HFF-Myc (cell line): ENCODE measurements around the gene HES5.

ENCODE experiments used
- DNase-seq: peaks from one replicate; pipeline ENCODE4 v3.0.0-alpha.2; 2011; ENCODE audit warnings: low read depth; ENCODE audit errors: extremely low read depth
- H3K4me3 ChIP-seq: replicated peaks from 2 replicates; pipeline ENCODE4 v1.5.1; 2011; ENCODE audit warnings: low read depth, mild to moderate bottlenecking, control low read depth, low read length
- TF ChIP-seq, protein P1 (sequence below): IDR thresholded peaks from 2 replicates; pipeline ENCODE4 v1.5.1; 2012; ENCODE audit warnings: mild to moderate bottlenecking, low read depth, low read length, control low read depth; ENCODE audit errors: missing control alignments

Gene HES5

DNA sequence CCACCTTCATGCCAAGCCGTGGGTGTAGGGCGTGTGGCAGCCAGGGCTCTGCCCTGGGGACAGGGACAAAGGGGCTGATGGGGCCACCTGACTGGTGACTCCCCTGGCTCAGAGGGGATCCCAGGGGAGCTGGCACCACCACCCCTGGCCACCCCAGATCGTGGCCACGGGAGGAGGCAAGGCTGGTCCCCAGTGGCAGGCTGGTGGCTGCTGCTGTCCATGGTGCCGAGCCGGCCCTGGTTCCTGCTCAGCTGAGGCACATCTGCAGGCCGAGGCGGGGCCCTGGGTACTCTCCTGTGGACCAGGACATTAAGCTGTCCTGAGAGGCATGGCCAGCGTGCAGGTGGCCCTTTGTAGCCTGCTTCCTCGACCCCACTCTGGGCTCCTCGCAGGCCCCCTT lies 47.5 kb downstream of the HES5 start:
- DNase-seq: no peak
- H3K4me3 ChIP-seq: no peak overlapping the region
- TF ChIP-seq, protein P1, sequence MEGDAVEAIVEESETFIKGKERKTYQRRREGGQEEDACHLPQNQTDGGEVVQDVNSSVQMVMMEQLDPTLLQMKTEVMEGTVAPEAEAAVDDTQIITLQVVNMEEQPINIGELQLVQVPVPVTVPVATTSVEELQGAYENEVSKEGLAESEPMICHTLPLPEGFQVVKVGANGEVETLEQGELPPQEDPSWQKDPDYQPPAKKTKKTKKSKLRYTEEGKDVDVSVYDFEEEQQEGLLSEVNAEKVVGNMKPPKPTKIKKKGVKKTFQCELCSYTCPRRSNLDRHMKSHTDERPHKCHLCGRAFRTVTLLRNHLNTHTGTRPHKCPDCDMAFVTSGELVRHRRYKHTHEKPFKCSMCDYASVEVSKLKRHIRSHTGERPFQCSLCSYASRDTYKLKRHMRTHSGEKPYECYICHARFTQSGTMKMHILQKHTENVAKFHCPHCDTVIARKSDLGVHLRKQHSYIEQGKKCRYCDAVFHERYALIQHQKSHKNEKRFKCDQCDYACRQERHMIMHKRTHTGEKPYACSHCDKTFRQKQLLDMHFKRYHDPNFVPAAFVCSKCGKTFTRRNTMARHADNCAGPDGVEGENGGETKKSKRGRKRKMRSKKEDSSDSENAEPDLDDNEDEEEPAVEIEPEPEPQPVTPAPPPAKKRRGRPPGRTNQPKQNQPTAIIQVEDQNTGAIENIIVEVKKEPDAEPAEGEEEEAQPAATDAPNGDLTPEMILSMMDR: no peak

DNA sequence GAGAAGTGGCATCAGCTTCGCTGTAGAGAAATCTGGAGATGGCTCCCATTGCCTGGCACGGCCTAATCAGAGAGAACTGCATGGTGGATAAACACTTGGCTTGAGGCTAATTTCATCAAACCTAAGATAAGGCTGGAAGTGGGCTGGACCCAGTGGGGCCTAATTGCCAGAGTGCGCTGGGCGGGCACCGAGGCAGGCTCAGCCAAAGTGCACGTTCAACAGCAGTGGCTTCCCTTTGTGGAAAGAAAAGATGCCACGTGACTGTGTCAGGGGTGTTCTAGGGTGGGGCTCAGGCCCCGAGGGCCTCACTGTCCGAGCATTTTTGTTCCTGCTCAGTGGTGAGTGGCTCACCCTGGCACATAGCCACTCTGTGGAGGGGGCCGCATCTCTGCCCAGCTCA lies 48.2 kb downstream of the HES5 start:
- DNase-seq: no peak
- TF ChIP-seq, protein P1: no peak
- H3K4me3 ChIP-seq: no peak overlapping the region

DNA sequence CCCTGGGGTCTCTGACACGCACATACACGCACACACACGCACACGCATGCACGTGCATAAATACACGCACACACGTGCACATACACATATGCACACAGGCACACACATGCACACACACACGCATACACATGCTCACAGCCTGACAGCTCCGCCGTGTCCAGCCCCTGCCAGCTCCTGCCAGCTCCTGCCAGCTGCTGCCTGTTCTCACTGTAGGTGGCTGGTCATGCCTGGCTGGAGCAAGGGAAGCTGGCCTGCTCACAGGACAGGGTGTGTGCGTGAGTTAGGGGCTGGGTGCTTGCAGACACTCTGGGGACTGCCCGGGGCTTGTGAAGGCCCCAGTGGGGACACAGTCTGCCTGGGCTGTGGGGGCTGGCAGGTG lies 49.1 kb downstream of the HES5 start:
- TF ChIP-seq, protein P1: no peak
- DNase-seq: no peak
- no peak overlapping the region for H3K4me3 ChIP-seq

DNA sequence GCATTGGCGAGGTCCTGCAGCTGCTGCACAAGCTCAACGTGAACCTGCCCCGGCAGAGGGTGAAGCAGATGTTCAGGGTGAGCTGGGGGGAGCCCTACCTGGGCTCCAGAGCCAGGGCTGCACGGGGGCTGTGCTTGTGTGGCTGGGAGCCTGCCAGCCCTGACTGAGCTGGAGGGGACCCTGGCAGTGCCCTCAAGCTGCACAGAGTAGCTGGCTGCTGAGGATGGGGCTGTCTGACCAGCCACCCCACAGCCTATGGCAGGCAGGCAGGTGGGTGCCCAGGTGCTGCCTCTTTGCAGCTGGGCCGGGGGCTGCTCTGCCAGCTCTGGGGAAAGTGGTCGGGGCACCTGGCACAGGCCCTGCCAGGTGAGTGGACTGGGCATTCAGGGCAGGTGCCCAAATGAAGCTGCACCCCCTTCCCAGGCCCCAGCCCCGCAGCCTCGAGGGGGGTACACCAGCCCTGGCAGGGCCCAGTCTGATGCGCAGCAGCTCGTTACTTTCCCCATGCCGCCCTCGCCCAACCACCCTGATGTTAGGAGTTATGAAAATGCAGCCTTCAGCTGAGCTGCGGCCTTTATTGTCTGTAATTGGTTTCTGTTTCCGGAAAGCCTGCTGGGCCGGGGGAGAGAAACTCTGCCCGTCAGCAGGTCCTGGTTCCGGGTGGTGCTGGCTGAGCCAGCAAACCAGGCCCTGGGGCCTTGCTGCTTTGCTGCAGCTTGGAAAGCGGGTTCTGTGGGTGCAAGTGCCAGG lies 49.7 kb downstream of the HES5 start:
- no peak for DNase-seq
- H3K4me3 ChIP-seq: no peak overlapping the region
- TF ChIP-seq, protein P1: no peak

DNA sequence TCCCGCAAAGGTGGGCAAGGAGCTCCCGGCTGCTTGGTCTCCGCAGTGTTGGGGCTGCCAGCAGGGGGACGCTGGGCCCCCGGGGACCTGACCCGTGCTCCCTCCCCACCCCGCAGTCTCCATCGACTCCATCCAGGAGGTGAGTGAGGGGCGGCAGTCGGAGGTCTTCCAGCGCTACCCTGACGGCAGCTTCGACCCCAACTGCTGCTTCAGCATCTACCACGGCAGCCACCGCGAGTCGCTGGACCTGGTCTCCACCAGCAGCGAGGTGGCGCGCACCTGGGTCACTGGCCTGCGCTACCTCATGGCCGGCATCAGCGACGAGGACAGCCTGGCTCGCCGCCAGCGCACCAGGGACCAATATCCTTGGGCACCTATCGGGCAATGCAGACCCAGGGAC lies 50.4 kb downstream of the HES5 start:
- H3K4me3 ChIP-seq: no peak overlapping the region
- TF ChIP-seq, protein P1: no peak
- no peak for DNase-seq

DNA sequence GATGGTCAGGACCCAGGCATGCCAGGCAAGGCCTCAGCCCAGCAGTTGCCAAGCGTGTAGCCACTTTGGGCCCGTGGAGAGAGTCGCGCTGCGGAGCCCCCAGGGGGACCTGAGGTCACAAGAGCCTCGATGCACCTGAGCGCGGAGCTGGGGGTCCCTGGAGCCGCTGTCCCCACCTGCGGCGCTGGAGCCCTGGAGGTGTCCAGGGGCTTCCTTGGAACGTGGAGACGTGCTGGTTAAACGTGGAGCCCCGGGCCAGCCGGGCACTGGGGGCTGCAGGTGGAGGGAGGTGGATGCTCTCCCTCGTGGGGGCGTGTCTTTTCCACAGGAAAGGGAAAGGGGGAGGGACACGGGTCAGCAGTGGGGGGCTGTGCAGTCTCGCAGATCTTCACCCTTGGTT lies 50.9 kb downstream of the HES5 start:
- H3K4me3 ChIP-seq: no peak overlapping the region
- TF ChIP-seq, protein P1: no peak
- no peak for DNase-seq
